HG02642 (cell line): ENCODE measurements around the gene FOXI2.

Experiments
- ATAC-seq: cut with Tn5 transposase; IDR thresholded peaks from one replicate; pipeline ENCODE4 v1.9.1; 2021; ENCODE audit warnings: mild to moderate bottlenecking; ENCODE audit not compliant: unreplicated experiment, poor library complexity

FOXI2 gene

GRCh38 chr10:127739908-127740307 is 2.9 kb downstream of the FOXI2 start:
- no peak for ATAC-seq

GRCh38 chr10:127740596-127740995 is 3.6 kb downstream of the FOXI2 start:
- no peak for ATAC-seq

GRCh38 chr10:127743205-127743604 is 6.2 kb downstream of the FOXI2 start:
- no peak for ATAC-seq

- no peak for ATAC-seq
Measured at GRCh38 chr10:127744956-127745355, 8.0 kb downstream of the FOXI2 start.

GRCh38 chr10:127745861-127746260 is 8.9 kb downstream of the FOXI2 start:
- no peak for ATAC-seq

GRCh38 chr10:127755753-127756152 is 18.8 kb downstream of the FOXI2 start:
- ATAC-seq, result no peak

GRCh38 chr10:127756264-127756663 is 19.3 kb downstream of the FOXI2 start:
- ATAC-seq, result no peak

- no peak for ATAC-seq
Measured at GRCh38 chr10:127757033-127757432, 20.0 kb downstream of the FOXI2 start.

GRCh38 chr10:127759276-127759675 is 22.3 kb downstream of the FOXI2 start:
- ATAC-seq, result no peak

GRCh38 chr10:127762925-127763324 is 25.9 kb downstream of the FOXI2 start:
- no peak for ATAC-seq

GRCh38 chr10:127774766-127775559 is 38.0 kb downstream of the FOXI2 start:
- no peak for ATAC-seq

GRCh38 chr10:127776816-127777215 is 39.8 kb downstream of the FOXI2 start:
- no peak for ATAC-seq

- no peak for ATAC-seq
Measured at GRCh38 chr10:127781412-127781811, 44.4 kb downstream of the FOXI2 start.

GRCh38 chr10:127787873-127788272 is 50.9 kb downstream of the FOXI2 start:
- ATAC-seq, result no peak

- no peak for ATAC-seq
Measured at GRCh38 chr10:127790066-127790624, 53.2 kb downstream of the FOXI2 start.
